PC-9 (cell line): ENCODE results near the gene DCLRE1C. TPM values are rescaled to one million over a fixed set of nuclear protein-coding genes. Genes with fewer than 3 reads are reported as not detected.
"Not testable (repeated sequence)": the region's sequence is repeated elsewhere in the genome, so short reads cannot be mapped to it uniquely, and the experiment has no call there.

Experiments
- Bru-seq: library from RNA; stranded (reverse); fragments of 400-500 nt; gene quantifications from one replicate; lab custom pipeline; 2021; lab: Mats Ljungman, UMichigan
- BruChase-seq, 2 experiments: library from RNA; stranded (reverse); fragments of 400-500 nt; gene quantifications; one replicate each; lab custom pipeline; 2021; lab: Mats Ljungman, UMichigan
- BruUV-seq: library from RNA; stranded (reverse); fragments of 400-500 nt; replicated peaks from 2 replicates; lab custom pipeline; 2021; lab: Mats Ljungman, UMichigan
- CTCF ChIA-PET: fragments of 300-600 bp; sonication (Branson Sonifier 250); formaldehyde crosslinking; loops from one replicate; lab custom pipeline; 2022; ENCODE audit warnings: antibody characterized with exemption; lab: Charles Lee
- POLR2A ChIA-PET: fragments of 300-600 bp; sonication (Branson Sonifier 250); formaldehyde crosslinking; loops from one replicate; lab custom pipeline; 2022; ENCODE audit warnings: antibody characterized with exemption; ENCODE audit not compliant: unreplicated experiment; lab: Charles Lee
- DNase-seq, 2 experiments: peaks; one replicate each; pipeline versions ENCODE4 v3.0.0 to v3.0.0-alpha.2; 2015 to 2022; ENCODE audit warnings: mixed read lengths in 1 of 2
- H2AFZ ChIP-seq: fragments of 200-600 bp; sonication (generic); 2 replicates; pipeline ENCODE4 v1.8.1; 2017; ENCODE audit warnings: antibody characterized with exemption
- H3F3A ChIP-seq: fragments of 200-600 bp; sonication (generic); 2 replicates; pipeline ENCODE4 v1.8.1; 2017; ENCODE audit warnings: antibody characterized with exemption, mild to moderate bottlenecking, low read depth; ENCODE audit not compliant: insufficient read depth
- H3K27ac ChIP-seq: fragments of 200-600 bp; sonication (generic); 2 replicates; pipeline ENCODE4 v1.6.1; 2016; ENCODE audit warnings: mixed run types
- H3K27me3 ChIP-seq: fragments of 200-600 bp; sonication (generic); 2 replicates; pipeline ENCODE4 v1.6.1; 2016; ENCODE audit warnings: low read depth, mixed run types; ENCODE audit not compliant: insufficient read depth
- H3K36me3 ChIP-seq: fragments of 200-600 bp; sonication (generic); 2 replicates; pipeline ENCODE4 v1.6.1; 2016; ENCODE audit warnings: low read depth, mixed run types
- H3K4me1 ChIP-seq: fragments of 200-600 bp; sonication (generic); replicated peaks from 2 replicates; pipeline ENCODE4 v1.6.1; 2016; ENCODE audit warnings: mixed run types; ENCODE audit not compliant: insufficient read depth
- H3K4me2 ChIP-seq: fragments of 200-600 bp; sonication (generic); 2 replicates; pipeline ENCODE4 v1.6.1; 2017; ENCODE audit warnings: mixed run types
- H3K4me3 ChIP-seq: fragments of 200-600 bp; sonication (generic); 2 replicates; pipeline ENCODE4 v1.6.1; 2016; ENCODE audit warnings: mixed run types
- H3K79me2 ChIP-seq: fragments of 200-600 bp; sonication (generic); 2 replicates; pipeline ENCODE4 v1.6.1; 2017; ENCODE audit warnings: low read depth, mixed run types
- H3K9me2 ChIP-seq: fragments of 200-600 bp; sonication (generic); 2 replicates; pipeline ENCODE4 v1.8.1; 2017; ENCODE audit warnings: mild to moderate bottlenecking; ENCODE audit not compliant: insufficient read depth
- H3K9me3 ChIP-seq: fragments of 200-600 bp; sonication (generic); 2 replicates; pipeline ENCODE4 v1.8.1; 2016; ENCODE audit warnings: low read depth; ENCODE audit not compliant: insufficient read depth
- H4K20me1 ChIP-seq: fragments of 200-600 bp; sonication (generic); 2 replicates; pipeline ENCODE4 v1.8.1; 2017; ENCODE audit not compliant: insufficient read depth
- EZH2 ChIP-seq: fragments of 200-600 bp; sonication (generic); IDR thresholded peaks from 2 replicates; pipeline ENCODE4 v1.8.0; 2017; ENCODE audit warnings: antibody characterized with exemption, low read depth
- intact Hi-C: fragments of 100-400 bp; cut with micrococcal nuclease; formaldehyde crosslinking; loops from one replicate; pipeline ENCODE4 v1.10.0; 2022; ENCODE audit not compliant: unreplicated experiment
- long read RNA-seq: library from polyadenylated mRNA; stranded (forward); transcript quantifications from one replicate; pipeline ENCODE4 v2.0.0, GENCODE V29; 2022
- total RNA-seq: library from RNA; stranded (reverse); gene quantifications from 2 replicates; pipeline ENCODE4 v1.2.3, GENCODE V29; 2021
- TF ChIP-seq, protein P1 (sequence below): fragments of 200-600 bp; sonication (generic); conservative IDR thresholded peaks from 2 replicates; pipeline ENCODE4 v1.6.1; 2017; ENCODE audit warnings: mixed run types, antibody characterized with exemption, mild to moderate bottlenecking, moderate library complexity

Gene DCLRE1C
- total RNA-seq (14.0 and 15.6 TPM in 2 replicates), Bru-seq, nascent RNA (percentile 81 among the genes with signal in this experiment), BruChase-seq, experiment 1, labeled RNA remaining after a 2-hour chase (percentile 66 among the genes with signal in this experiment), BruChase-seq, experiment 2, labeled RNA remaining after a 6-hour chase (percentile 59 among the genes with signal in this experiment)
- long read RNA-seq, transcript DCLRE1C-209 (14 exons, 2,354 nt): major isoform, 10 of 105 reads
- long read RNA-seq, transcript DCLRE1C-208 (15 exons, 2,463 nt): minor isoform, 5 of 105 reads
- long read RNA-seq, partial matches to known transcripts: 26 of 105 reads
- long read RNA-seq, other reads (novel, unspliced or antisense): 62 of 105 reads

DNA sequence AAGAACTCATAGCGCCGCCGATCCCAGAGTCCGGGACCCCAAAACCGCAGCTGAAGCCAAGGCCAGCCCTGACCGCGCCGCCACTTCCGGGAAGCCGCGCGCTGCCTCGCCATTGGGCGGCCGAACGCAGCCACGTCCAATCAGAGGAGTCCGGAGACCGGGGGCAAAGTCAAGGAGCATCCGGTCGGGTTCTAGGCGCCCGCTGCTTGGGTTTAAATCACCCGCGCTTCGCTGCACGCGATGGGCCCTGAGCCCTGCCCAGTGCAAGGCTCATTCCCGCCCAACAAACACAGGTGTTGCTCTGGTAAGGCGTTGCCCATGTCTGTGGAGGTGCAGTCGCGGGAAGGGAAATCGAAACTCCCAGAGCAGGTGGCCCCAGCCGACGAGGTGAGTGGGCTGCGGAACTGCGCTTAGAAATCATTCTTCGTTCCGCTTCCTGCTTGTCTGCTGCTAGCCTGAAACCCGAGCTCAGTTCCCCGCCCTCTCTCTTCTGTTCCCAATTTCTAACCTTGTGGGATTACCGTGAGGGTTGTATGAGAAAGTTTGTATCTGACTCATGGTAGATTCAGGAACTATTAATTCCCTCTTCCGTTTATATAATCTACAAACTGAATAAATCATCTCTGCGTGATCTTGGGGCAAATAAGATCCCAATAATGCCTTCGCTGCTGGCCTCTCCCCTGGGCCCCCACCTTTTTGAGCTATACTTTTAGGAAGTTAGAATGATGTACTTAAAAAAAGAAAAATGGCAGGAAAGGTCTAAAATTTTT is at the start of gene DCLRE1C:
Gene DCLRE1C, minus strand, starts transcription at position 96 of the 770 bp plus-strand sequence. Its CDS starts 86 bp downstream, at position 10.
- intact Hi-C loops: loop anchor here (1.0 to 5.0 kb wide), 3 partner anchors 77 to 143 kb away; partner anchors contain the start of genes RPP38 and SUV39H2
- CTCF ChIA-PET: interaction anchor here (0.5 kb wide), 1 partner anchor 37 kb away, joined by 3 read pairs; no protein-coding TSS in a partner anchor

DNA sequence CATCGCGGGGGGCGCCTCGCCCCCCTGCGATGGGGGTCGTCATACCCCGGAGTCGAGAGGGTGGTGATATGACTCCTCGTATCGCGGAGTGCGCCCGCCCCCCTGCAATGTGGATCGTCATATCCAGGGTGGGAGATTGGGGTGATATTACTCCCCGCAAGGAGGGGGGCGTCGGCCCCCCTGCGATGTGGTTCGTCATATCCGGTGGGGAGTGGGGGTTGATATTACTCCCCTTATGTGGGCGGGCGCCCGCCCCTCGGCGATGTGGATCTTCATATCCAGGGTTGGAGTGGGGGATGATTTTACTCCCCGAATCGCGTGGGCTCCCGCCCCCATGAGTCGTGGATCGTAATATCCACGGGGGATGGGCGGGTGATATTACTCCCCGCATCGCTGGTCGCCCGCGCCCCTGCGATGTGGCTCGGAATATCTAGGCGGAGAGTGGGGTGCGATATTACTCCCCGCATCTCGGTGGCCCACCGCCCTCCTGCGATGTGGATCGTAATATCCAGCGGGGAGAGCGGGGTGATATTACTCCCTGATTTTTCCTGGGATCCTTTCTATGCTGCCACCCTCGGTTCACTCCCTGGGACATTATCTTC is 42.2 kb upstream of the DCLRE1C start:
- no peak for TF ChIP-seq EZH2
- TF ChIP-seq, protein P1, sequence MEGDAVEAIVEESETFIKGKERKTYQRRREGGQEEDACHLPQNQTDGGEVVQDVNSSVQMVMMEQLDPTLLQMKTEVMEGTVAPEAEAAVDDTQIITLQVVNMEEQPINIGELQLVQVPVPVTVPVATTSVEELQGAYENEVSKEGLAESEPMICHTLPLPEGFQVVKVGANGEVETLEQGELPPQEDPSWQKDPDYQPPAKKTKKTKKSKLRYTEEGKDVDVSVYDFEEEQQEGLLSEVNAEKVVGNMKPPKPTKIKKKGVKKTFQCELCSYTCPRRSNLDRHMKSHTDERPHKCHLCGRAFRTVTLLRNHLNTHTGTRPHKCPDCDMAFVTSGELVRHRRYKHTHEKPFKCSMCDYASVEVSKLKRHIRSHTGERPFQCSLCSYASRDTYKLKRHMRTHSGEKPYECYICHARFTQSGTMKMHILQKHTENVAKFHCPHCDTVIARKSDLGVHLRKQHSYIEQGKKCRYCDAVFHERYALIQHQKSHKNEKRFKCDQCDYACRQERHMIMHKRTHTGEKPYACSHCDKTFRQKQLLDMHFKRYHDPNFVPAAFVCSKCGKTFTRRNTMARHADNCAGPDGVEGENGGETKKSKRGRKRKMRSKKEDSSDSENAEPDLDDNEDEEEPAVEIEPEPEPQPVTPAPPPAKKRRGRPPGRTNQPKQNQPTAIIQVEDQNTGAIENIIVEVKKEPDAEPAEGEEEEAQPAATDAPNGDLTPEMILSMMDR: no peak
- intact Hi-C loops: no loop called here
- Histone ChIP-seq H2AFZ (no peak overlapping the region), H3K4me3 (no peak overlapping the region), H3K27ac (no peak overlapping the region), H3K4me1 (peaks cover 9% of the 10 kb centered on the region), H3K27me3 (no peaks in the 10 kb centered on the region), H3F3A (no peaks in the 10 kb centered on the region), H3K9me2 (no peaks in the 10 kb centered on the region), H3K79me2 (no peaks in the 10 kb centered on the region), H3K36me3 (no peaks in the 10 kb centered on the region), H3K4me2 (no peak overlapping the region), H3K9me3 (no peaks in the 10 kb centered on the region), H4K20me1 (no peaks in the 10 kb centered on the region)
- ChIA-PET POLR2A (no interaction called here), CTCF (no interaction called here)
- BruUV-seq: no TSS peak
- DNase-seq: no peak

More for the DNA sequence above, at the start of gene DCLRE1C:
- no peaks in the 10 kb centered on the region for H3K9me2 ChIP-seq
- peak within 1 kb of the TSS; percentile 93 for H3K4me3 ChIP-seq
- peak within 1 kb of the TSS; percentile 97 for H2AFZ ChIP-seq
- TF ChIP-seq, protein P1: no peak
- TF ChIP-seq EZH2: no peak
- BruUV-seq: TSS peak; percentile 81
- peaks cover 24% of the 10 kb centered on the region for H3K79me2 ChIP-seq
- H3K4me2 ChIP-seq: peak within 1 kb of the TSS; percentile 97
- peak within 1 kb of the TSS; percentile 97 for H3K27ac ChIP-seq
- H3K27me3 ChIP-seq: no peaks in the 10 kb centered on the region
- peaks cover 14% of the 10 kb centered on the region for H3K4me1 ChIP-seq
- H3K36me3 ChIP-seq: no peaks in the 10 kb centered on the region
- no peaks in the 10 kb centered on the region for H3K9me3 ChIP-seq
- POLR2A ChIA-PET: interaction anchor here (0.5 to 1.0 kb wide), 8 partner anchors 48 to 1863 kb away, joined by 3 to 7 read pairs (median 3); partner anchors contain the start of genes NMT2 and RSU1
- H4K20me1 ChIP-seq: no peaks in the 10 kb centered on the region
- DNase-seq: peak; percentile 88 to 94
- peaks cover 20% of the 10 kb centered on the region for H3F3A ChIP-seq

DNA sequence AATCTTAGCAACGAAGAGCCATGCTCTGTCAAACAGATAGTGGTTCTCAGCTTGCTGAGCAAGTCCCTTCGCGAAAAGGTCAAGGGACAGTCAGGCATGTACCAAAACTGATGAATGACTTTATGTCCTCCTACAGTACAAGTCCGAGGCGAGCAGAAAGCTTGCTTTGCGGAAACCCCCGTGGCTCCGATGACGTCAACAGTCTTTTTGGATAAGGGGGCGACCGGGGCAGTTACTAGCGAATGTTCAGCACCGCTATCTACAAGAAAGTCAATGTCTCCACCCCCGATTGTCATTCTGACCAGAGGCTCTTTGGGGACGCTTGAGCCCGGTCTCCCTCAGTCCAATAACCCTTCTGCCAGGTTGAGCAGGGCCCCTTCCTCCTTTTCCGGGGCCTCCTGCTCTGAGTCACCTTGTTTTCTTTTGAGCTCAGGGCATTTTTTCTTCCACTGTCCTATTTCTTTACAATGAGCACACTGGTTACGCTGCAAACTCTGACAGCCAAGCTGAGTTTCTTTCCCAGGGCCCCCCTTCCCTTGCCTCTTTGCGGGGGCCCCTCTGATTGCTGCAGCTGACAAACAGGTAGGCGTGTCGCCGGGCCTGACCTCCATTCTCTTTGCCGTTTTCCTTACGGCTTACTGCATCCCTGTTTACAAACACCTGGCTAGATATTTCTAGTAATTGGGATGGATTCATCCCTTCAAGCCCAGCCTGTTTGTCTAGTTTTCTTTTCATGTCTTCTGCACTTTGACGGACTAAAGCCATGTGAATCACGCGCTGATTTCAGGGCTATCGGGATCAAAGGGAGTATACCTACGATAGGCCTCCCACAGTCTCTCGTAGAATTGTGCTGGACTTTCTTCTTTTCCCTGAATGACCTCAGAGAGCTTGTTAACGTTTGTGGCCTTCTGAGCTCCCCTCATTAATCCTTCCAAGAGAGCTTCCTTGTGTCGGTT is 39.9 kb upstream of the DCLRE1C start:
- H4K20me1 ChIP-seq, BruUV-seq, POLR2A ChIA-PET, DNase-seq, H3K4me3 ChIP-seq, H3K9me2 ChIP-seq, H3K36me3 ChIP-seq, H3K4me2 ChIP-seq, H3K79me2 ChIP-seq, H3K9me3 ChIP-seq, H3F3A ChIP-seq, H3K27ac ChIP-seq, H3K27me3 ChIP-seq, H2AFZ ChIP-seq, intact Hi-C loops: not testable (repeated sequence)
- peaks cover 13% of the 10 kb centered on the region for H3K4me1 ChIP-seq
- CTCF ChIA-PET: interaction anchor here (1.3 kb wide), 1 partner anchor 112 kb away, joined by 4 read pairs; no protein-coding TSS in a partner anchor

DNA sequence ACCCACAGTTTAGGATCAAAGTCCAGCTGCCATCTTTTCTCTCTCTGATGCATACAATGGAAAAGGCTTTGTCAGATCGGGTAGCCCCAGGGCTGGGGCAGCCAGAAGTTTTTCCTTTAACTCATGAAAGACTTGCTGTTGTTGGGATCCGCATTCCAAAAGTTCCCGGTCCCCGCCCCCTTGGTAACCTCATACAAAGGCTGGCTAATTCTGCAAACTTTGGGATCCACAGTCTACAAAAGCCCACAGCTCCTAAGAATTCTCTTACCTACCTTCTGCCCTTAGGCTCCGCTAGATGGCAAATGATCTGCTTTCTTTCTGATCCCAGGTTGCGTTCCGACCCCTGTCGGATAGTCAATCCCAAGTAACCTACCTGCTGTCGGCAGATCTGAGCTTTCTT is 38.4 kb upstream of the DCLRE1C start:
- H3K4me3 ChIP-seq, POLR2A ChIA-PET, intact Hi-C loops, DNase-seq, H3F3A ChIP-seq, H3K36me3 ChIP-seq, H4K20me1 ChIP-seq, H3K4me2 ChIP-seq, BruUV-seq, H2AFZ ChIP-seq, H3K9me2 ChIP-seq, H3K79me2 ChIP-seq, H3K9me3 ChIP-seq, H3K27me3 ChIP-seq, H3K27ac ChIP-seq: not testable (repeated sequence)
- peaks cover 13% of the 10 kb centered on the region for H3K4me1 ChIP-seq
- CTCF ChIA-PET: interaction anchor here (1.3 kb wide), 1 partner anchor 113 kb away, joined by 4 read pairs; no protein-coding TSS in a partner anchor
